ENCODE measurements around the gene ALKBH5. TPM values are rescaled to one million over a fixed set of nuclear protein-coding genes. Genes with fewer than 3 reads are reported as not detected.

The ALKBH5 gene
- total RNA-seq, 1 experiment from 2014 or later = 105 TPM

GRCh38 chr17:18246109-18246725, 62.6 kb downstream of the ALKBH5 start:
- Mint-ChIP-seq H3K27me3 (ENCODE audit: low read depth) (no peaks in the 10 kb centered on the region), H3K4me1 (peaks cover 25% of the 10 kb centered on the region), H3K27ac (peak overlapping the region; percentile 97), H3K36me3 (peaks cover 36% of the 10 kb centered on the region), H3K9me3 (no peaks in the 10 kb centered on the region), H3K4me3 (peak overlapping the region; percentile 90)
- ChIA-PET POLR2A (interaction anchor here (1.9 to 2.2 kb wide), 2 partner anchors 14 to 22 kb away, joined by 11 to 17 read pairs; partner anchors contain the start of genes LLGL1 and MIEF2), CTCF (interaction anchor here (0.7 to 2.0 kb wide), 10 partner anchors 9 to 135 kb away, joined by 3 to 19 read pairs (median 4); partner anchors contain the start of gene ALKBH5)
- ATAC-seq (no peak), DNase-seq (ENCODE audit: low spot score) (no peak)
- TF ChIP-seq NR2C2 (CRISPR knock-in tag; IDR thresholded peaks at IDR 0.05) (no peak), RORB (CRISPR knock-in tag; IDR thresholded peaks at IDR 0.05) (no peak), IRF2 (CRISPR knock-in tag; IDR thresholded peaks at IDR 0.05; ENCODE audit: borderline replicate concordance, low read depth) (no peak), ZSCAN18 (CRISPR knock-in tag; IDR thresholded peaks at IDR 0.05) (no peak), ZNF121 (CRISPR knock-in tag; IDR thresholded peaks at IDR 0.05) (no peak), ZNF425 (CRISPR knock-in tag; conservative IDR thresholded peaks at IDR 0.05) (no peak)
- TF ChIP-seq, protein P1, sequence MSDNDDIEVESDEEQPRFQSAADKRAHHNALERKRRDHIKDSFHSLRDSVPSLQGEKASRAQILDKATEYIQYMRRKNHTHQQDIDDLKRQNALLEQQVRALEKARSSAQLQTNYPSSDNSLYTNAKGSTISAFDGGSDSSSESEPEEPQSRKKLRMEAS (CRISPR knock-in tag; IDR thresholded peaks at IDR 0.05) = 0 out of 2 replicates have a peak, but pooled peaks have one; percentile 6

DNA sequence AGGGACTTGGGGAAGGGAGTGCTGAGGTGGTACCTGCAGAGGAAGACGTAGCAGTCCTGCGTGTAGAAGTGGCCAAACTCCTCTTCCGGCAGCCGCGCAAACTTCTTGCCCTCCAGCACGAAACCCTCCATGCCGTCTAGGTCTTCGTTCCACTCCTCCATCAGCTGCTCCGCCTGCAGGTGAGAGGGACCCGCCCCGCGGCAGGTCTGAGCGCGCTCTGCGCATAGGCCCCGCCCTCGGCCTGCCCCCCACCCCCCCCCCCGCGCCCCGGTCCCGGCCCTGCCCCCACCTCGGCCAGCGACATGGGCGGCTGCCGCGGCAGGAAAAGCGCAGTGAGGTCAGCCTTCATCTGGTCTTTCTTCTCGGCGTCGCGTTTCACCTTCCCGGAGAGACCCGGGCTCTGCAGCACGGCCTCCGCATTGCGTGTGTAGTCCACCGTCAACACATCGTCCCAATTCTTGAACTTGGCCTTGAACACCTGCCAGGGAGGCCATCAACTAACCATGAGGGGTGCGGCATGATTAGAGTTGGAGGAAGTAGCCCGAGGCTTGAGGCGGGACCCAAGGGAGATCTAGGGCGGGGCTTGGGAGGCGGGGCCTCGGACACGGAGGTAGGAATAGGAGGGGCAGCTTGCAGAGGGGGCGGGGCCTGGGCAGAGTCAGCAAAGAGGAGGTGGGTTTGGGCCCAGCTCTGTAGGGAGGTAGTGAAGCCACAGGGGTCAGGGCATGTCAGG, 63.4 kb downstream of the ALKBH5 start:
- no peaks in the 10 kb centered on the region for H3K27me3 Mint-ChIP-seq (ENCODE audit: low read depth)
- peak overlapping the region; percentile 90 for H3K4me3 Mint-ChIP-seq
- H3K9me3 Mint-ChIP-seq = no peaks in the 10 kb centered on the region
- peak; percentile 96 for DNase-seq (ENCODE audit: low spot score)
- peak overlapping the region; percentile 100 for H3K27ac Mint-ChIP-seq
- POLR2A ChIA-PET = interaction anchor here (0.6 to 2.2 kb wide), 7 partner anchors 10 to 170 kb away, joined by 3 to 17 read pairs (median 6); partner anchors contain the start of genes FLII, LLGL1 and MIEF2
- CTCF ChIA-PET = interaction anchor here (0.6 to 2.0 kb wide), 14 partner anchors 8 to 136 kb away, joined by 3 to 19 read pairs (median 4); partner anchors contain the start of gene ALKBH5
- peaks cover 25% of the 10 kb centered on the region for H3K4me1 Mint-ChIP-seq
- TF ChIP-seq ERG (CRISPR knock-in tag; IDR thresholded peaks at IDR 0.05) (no peak), ZNF138 (CRISPR knock-in tag; conservative IDR thresholded peaks at IDR 0.05) (no peak), SP1 (CRISPR knock-in tag; conservative IDR thresholded peaks at IDR 0.05) (peak; percentile 66), ZNF423 (CRISPR knock-in tag; IDR thresholded peaks at IDR 0.05) (0 out of 2 replicates have a peak, but pooled peaks have one; percentile 27), JAZF1 (CRISPR knock-in tag; IDR thresholded peaks at IDR 0.05) (no peak), NR3C1 (CRISPR knock-in tag; conservative IDR thresholded peaks at IDR 0.05; ENCODE audit: low read depth) (no peak), FOXP1 (CRISPR knock-in tag; IDR thresholded peaks at IDR 0.05; ENCODE audit: borderline replicate concordance) (0 out of 2 replicates have a peak, but pooled peaks have one; percentile 1), SMAD3 (CRISPR knock-in tag; IDR thresholded peaks at IDR 0.05; ENCODE audit: borderline replicate concordance) (no peak)
- TF ChIP-seq, protein P1 (CRISPR knock-in tag; IDR thresholded peaks at IDR 0.05) = peak; percentile 65
- peak; percentile 85 for ATAC-seq
- peaks cover 39% of the 10 kb centered on the region for H3K36me3 Mint-ChIP-seq

All from WTC11 (cell line).